ENCODE results near the gene FAM83B. TPM values are rescaled to one million over a fixed set of nuclear protein-coding genes. Genes with fewer than 3 reads are reported as not detected.

Gene FAM83B
- total RNA-seq, 1 donor from 2014 or later = 0.63 TPM

GRCh38 chr6:54898767-54899166 is 52.2 kb downstream of the FAM83B start:
- Histone ChIP-seq H3K27ac (replicated peaks) (no peak overlapping the region), H3K9me3 (replicated peaks) (no peaks in the 10 kb centered on the region), H3K36me3 (no peaks in the 10 kb centered on the region), H3K27me3 (ENCODE audit: low read depth) (no peaks in the 10 kb centered on the region), H3K4me3 (no peak overlapping the region), H3K4me1 (no peaks in the 10 kb centered on the region)
- DNase-seq = no peak
- no peak for TF ChIP-seq CTCF (IDR thresholded peaks at IDR 0.05; ENCODE audit: borderline replicate concordance)
- intact Hi-C loops (cut with micrococcal nuclease) = no loop called here

GRCh38 chr6:54899442-54899841 is 52.9 kb downstream of the FAM83B start:
- Histone ChIP-seq H3K27me3 (ENCODE audit: low read depth) (no peaks in the 10 kb centered on the region), H3K27ac (replicated peaks) (no peak overlapping the region), H3K36me3 (no peaks in the 10 kb centered on the region), H3K4me3 (no peak overlapping the region), H3K4me1 (no peaks in the 10 kb centered on the region), H3K9me3 (replicated peaks) (no peaks in the 10 kb centered on the region)
- intact Hi-C loops (cut with micrococcal nuclease) = no loop called here
- no peak for DNase-seq
- no peak for TF ChIP-seq CTCF (IDR thresholded peaks at IDR 0.05; ENCODE audit: borderline replicate concordance)

- H3K4me3 ChIP-seq = no peak overlapping the region
- no peaks in the 10 kb centered on the region for H3K4me1 ChIP-seq
- H3K27me3 ChIP-seq (ENCODE audit: low read depth) = no peaks in the 10 kb centered on the region
- no peaks in the 10 kb centered on the region for H3K36me3 ChIP-seq
- H3K27ac ChIP-seq (replicated peaks) = no peak overlapping the region
- no peaks in the 10 kb centered on the region for H3K9me3 ChIP-seq (replicated peaks)
- DNase-seq = no peak
- no peak for TF ChIP-seq CTCF (IDR thresholded peaks at IDR 0.05; ENCODE audit: borderline replicate concordance)
- intact Hi-C loops (cut with micrococcal nuclease) = no loop called here
Measured at GRCh38 chr6:54899986-54900385, 53.4 kb downstream of the FAM83B start.

- no peak overlapping the region for H3K4me3 ChIP-seq
- TF ChIP-seq CTCF (IDR thresholded peaks at IDR 0.05; ENCODE audit: borderline replicate concordance) = no peak
- H3K27ac ChIP-seq (replicated peaks) = no peak overlapping the region
- no peaks in the 10 kb centered on the region for H3K4me1 ChIP-seq
- no peaks in the 10 kb centered on the region for H3K9me3 ChIP-seq (replicated peaks)
- H3K36me3 ChIP-seq = no peaks in the 10 kb centered on the region
- no peaks in the 10 kb centered on the region for H3K27me3 ChIP-seq (ENCODE audit: low read depth)
- no peak for DNase-seq
- intact Hi-C loops (cut with micrococcal nuclease) = no loop called here
Measured at GRCh38 chr6:54900666-54901065, 54.1 kb downstream of the FAM83B start.

- no peaks in the 10 kb centered on the region for H3K27me3 ChIP-seq (ENCODE audit: low read depth)
- no peaks in the 10 kb centered on the region for H3K4me1 ChIP-seq
- H3K4me3 ChIP-seq = no peak overlapping the region
- no peak for DNase-seq
- intact Hi-C loops (cut with micrococcal nuclease) = no loop called here
- H3K36me3 ChIP-seq = no peaks in the 10 kb centered on the region
- no peaks in the 10 kb centered on the region for H3K9me3 ChIP-seq (replicated peaks)
- no peak overlapping the region for H3K27ac ChIP-seq (replicated peaks)
- no peak for TF ChIP-seq CTCF (IDR thresholded peaks at IDR 0.05; ENCODE audit: borderline replicate concordance)
Measured at GRCh38 chr6:54903884-54904283, 57.3 kb downstream of the FAM83B start.

- Histone ChIP-seq H3K4me1 (no peaks in the 10 kb centered on the region), H3K27me3 (ENCODE audit: low read depth) (no peaks in the 10 kb centered on the region), H3K4me3 (no peak overlapping the region), H3K27ac (replicated peaks) (no peak overlapping the region), H3K9me3 (replicated peaks) (no peaks in the 10 kb centered on the region), H3K36me3 (no peaks in the 10 kb centered on the region)
- no peak for TF ChIP-seq CTCF (IDR thresholded peaks at IDR 0.05; ENCODE audit: borderline replicate concordance)
- intact Hi-C loops (cut with micrococcal nuclease) = no loop called here
- no peak for DNase-seq
Measured at GRCh38 chr6:54907355-54907754, 60.8 kb downstream of the FAM83B start.
